H1 (cell line): Measurements from ENCODE around the gene DNAH1. TPM values are rescaled to one million over a fixed set of nuclear protein-coding genes. Genes with fewer than 3 reads are reported as not detected.

ENCODE experiments used
- CHD1 ChIP-seq: IDR thresholded peaks from 2 replicates; pipeline ENCODE4 v1.6.1; 2012; ENCODE audit warnings: low read depth, low read length, improper control_type of control experiment
- MAFK ChIP-seq: IDR thresholded peaks from 2 replicates; pipeline ENCODE4 v1.6.1; 2012; ENCODE audit warnings: low read depth, mild to moderate bottlenecking, improper control_type of control experiment, low read length
- POLR2A ChIP-seq, 2 experiments: IDR thresholded peaks; 1 replicate in 1 of 2; 2 replicates in 1 of 2; pipeline ENCODE4 v1.6.1; 2011; ENCODE audit warnings: low read depth in 2 of 2, low read length in 2 of 2, mild to moderate bottlenecking in 2 of 2; ENCODE audit errors: control extremely low read depth in 1 of 2
- SUZ12 ChIP-seq: fragments of 200-600 bp; sonication (generic); IDR thresholded peaks from 2 replicates; pipeline ENCODE4 v1.6.1; 2012; ENCODE audit warnings: mild to moderate bottlenecking, inconsistent platforms, low read length, moderate library complexity, mixed read lengths
- TBP ChIP-seq: IDR thresholded peaks from 2 replicates; pipeline ENCODE4 v1.6.1; 2011; ENCODE audit warnings: low read depth, low read length, improper control_type of control experiment
- polyA plus RNA-seq, 7 experiments: library from polyadenylated mRNA; depleted of rRNA in 3 of 7; stranded (reverse) in 5 of 7; unstranded in 2 of 7; fragments of >200 nt in 5 of 7; fragments of 200-250 nt in 2 of 7; gene quantifications; 1 replicate in 5 of 7; 2 replicates in 1 of 7; 4 replicates in 1 of 7; pipeline versions ENCODE4 v1.2.1 to v1.2.3, GENCODE V29; 2011 to 2013; ENCODE audit warnings: missing spikeins in 2 of 7, mixed read lengths in 2 of 7
- total RNA-seq: library from RNA; stranded (reverse); fragmentation: NEBNext Ultra II Directional; extraction: Animal tissue kit (Norgen Biotek cat#: 25700); gene quantifications from 2 replicates; pipeline ENCODE4 v1.2.1, GENCODE V29; 2021

Gene DNAH1
- total and polyA plus RNA-seq, 2 of the 8 experiments (the other 6 are each of a cell fraction or from before 2014, with no cell fraction given), result 1.0 to 1.5 TPM

DNA sequence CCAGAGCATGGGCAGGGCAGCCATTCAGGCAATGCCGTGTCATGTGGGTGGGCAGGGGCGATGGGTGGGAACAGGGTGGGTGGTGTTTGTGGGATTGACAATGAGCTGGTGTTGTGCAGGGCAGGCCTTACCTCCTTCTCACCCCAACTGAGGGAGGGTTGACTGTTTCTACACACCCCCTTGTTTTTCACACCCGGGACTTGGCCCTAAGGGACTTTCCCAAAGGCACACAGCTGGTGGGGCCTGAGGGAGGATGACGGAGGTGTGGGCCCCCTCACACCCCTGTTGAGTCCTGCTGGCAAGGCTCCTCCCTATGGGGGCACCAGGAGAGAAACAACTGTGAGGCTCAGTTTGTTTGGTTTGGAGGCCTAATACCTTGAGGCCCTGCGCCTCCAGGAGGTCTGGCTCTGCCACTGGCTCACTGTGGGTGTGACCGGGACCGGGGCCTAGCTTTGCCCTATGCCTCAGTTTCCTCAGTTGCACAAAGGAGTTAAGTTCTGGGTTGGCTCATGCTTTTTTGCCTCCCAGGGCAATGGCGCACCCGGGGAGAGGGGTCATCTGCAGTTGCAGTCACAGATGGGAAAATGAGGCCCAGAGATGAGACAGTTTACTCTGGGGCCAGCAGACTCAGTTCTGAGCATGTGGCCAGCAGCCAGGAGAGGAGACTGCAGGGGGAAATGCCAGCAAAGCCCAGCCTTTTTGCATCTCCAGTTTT, 5.1 kb upstream of the DNAH1 start (continued):
- TF ChIP-seq MAFK, result no peak
- no peak for TF ChIP-seq CHD1
- no peak for TF ChIP-seq TBP
- no peak for TF ChIP-seq SUZ12
- TF ChIP-seq POLR2A (IDR thresholded peaks at IDR 0.05; ENCODE audit: control extremely low read depth in 1 of 2, low read depth in 2 of 2, low read length in 2 of 2), result no peak
